Naive thymus-derived CD4-positive, alpha-beta T cell (primary cell): ENCODE data around the gene FCGBP. TPM values are rescaled to one million over a fixed set of nuclear protein-coding genes. Genes with fewer than 3 reads are reported as not detected.
"Not testable (repeated sequence)": the region's sequence is repeated elsewhere in the genome, so short reads cannot be mapped to it uniquely, and the experiment has no call there.

Experiments
- ATAC-seq: fragments of 150-1000 bp; cut with Tn5 transposase; 2 replicates; pipeline ENCODE4 v1.10.0; 2021; ENCODE audit warnings: mild to moderate bottlenecking, moderate library complexity
- CTCF ChIA-PET: fragments of 350-600 bp; sonication (Branson Sonifier 250); formaldehyde crosslinking; loops from one replicate; lab custom pipeline; 2021; ENCODE audit warnings: antibody characterized with exemption; lab: Charles Lee
- POLR2A ChIA-PET: fragments of 350-600 bp; sonication (Branson Sonifier 250); formaldehyde crosslinking; loops from one replicate; lab custom pipeline; 2021; ENCODE audit warnings: antibody characterized with exemption, inconsistent platforms; lab: Charles Lee
- DNase-seq, 9 donors: peaks; one replicate each; pipeline versions ENCODE4 v3.0.0 to v3.0.0-alpha.2; 2020 to 2022; ENCODE audit warnings: mixed read lengths in 1 of 9
- H3K27ac ChIP-seq: one replicate; pipeline ENCODE4 v1.7.0; 2013; ENCODE audit warnings: mild to moderate bottlenecking, low read depth, low read length, moderate library complexity
- H3K27me3 ChIP-seq, 2 donors: one replicate each; pipeline ENCODE4 v1.7.0; 2013; ENCODE audit warnings: low read length in 2 of 2, mild to moderate bottlenecking in 2 of 2, moderate library complexity in 2 of 2; ENCODE audit not compliant: control insufficient read depth in 2 of 2, insufficient read depth in 2 of 2
- H3K36me3 ChIP-seq, 3 experiments: 1 replicate in 2 of 3; 2 replicates in 1 of 3; pipeline ENCODE4 v1.7.0; 2013; ENCODE audit warnings: low read length in 3 of 3, mild to moderate bottlenecking in 3 of 3, moderate library complexity in 1 of 3; ENCODE audit not compliant: insufficient read depth in 3 of 3, control insufficient read depth in 2 of 3
- H3K4me1 ChIP-seq, 2 donors: one replicate each; pipeline ENCODE4 v1.7.0; 2013; ENCODE audit warnings: low read length in 2 of 2, mild to moderate bottlenecking in 2 of 2, moderate library complexity in 1 of 2; ENCODE audit not compliant: control insufficient read depth in 2 of 2, insufficient read depth in 2 of 2
- H3K4me3 ChIP-seq: 2 replicates; pipeline ENCODE4 v1.7.0; 2013; ENCODE audit warnings: mild to moderate bottlenecking, low read length
- H3K9me3 ChIP-seq, 3 experiments: 1 replicate in 2 of 3; 2 replicates in 1 of 3; pipeline ENCODE4 v1.7.0; 2013; ENCODE audit warnings: low read length in 3 of 3; ENCODE audit not compliant: control insufficient read depth in 2 of 3
- H3K27ac Mint-ChIP-seq, 9 donors: one replicate each; pipeline ENCODE4 v1.8.0; 2020 to 2022; ENCODE audit warnings: mixed read lengths in 9 of 9, mild to moderate bottlenecking in 8 of 9, moderate library complexity in 5 of 9, inconsistent platforms in 2 of 9
- H3K27me3 Mint-ChIP-seq, 5 donors: one replicate each; pipeline ENCODE4 v1.8.0; 2021 to 2022; ENCODE audit warnings: mixed read lengths in 5 of 5, mild to moderate bottlenecking in 1 of 5
- H3K36me3 Mint-ChIP-seq, 5 donors: one replicate each; pipeline ENCODE4 v1.8.0; 2020 to 2022; ENCODE audit warnings: mixed read lengths in 5 of 5, mild to moderate bottlenecking in 3 of 5, inconsistent platforms in 1 of 5
- H3K4me1 Mint-ChIP-seq, 7 donors: one replicate each; pipeline ENCODE4 v1.8.0; 2020 to 2022; ENCODE audit warnings: mixed read lengths in 7 of 7, mild to moderate bottlenecking in 3 of 7, inconsistent platforms in 1 of 7
- H3K4me3 Mint-ChIP-seq, 10 donors: one replicate each; pipeline ENCODE4 v1.8.0; 2020 to 2022; ENCODE audit warnings: mild to moderate bottlenecking in 10 of 10, mixed read lengths in 10 of 10, moderate library complexity in 6 of 10, inconsistent platforms in 2 of 10
- H3K9me3 Mint-ChIP-seq, 11 donors: one replicate each; pipeline ENCODE4 v1.8.0; 2020 to 2022; ENCODE audit warnings: mixed read lengths in 11 of 11, mild to moderate bottlenecking in 4 of 11, inconsistent platforms in 1 of 11, moderate library complexity in 1 of 11
- intact Hi-C, 2 donors: fragments of 100-400 bp; cut with micrococcal nuclease; formaldehyde crosslinking; loops; one replicate each; pipeline ENCODE4 v1.15.1; 2023
- polyA plus RNA-seq, 2 donors: library from polyadenylated mRNA; unstranded; fragments of 300-500 nt; fragmentation: Illumina TruSeq; gene quantifications; one replicate each; pipeline ENCODE4 v1.2.3, GENCODE V29; 2021
- total RNA-seq, 6 experiments: library from RNA in 5 of 6; stranded (reverse) in 5 of 6; gene quantifications; 1 replicate in 5 of 6; 2 replicates in 1 of 6; pipeline ENCODE4 v1.2.3 and lab custom pipeline; 2021 to 2026

The FCGBP gene
- total and polyA plus RNA-seq, 7 experiments from 2014 or later = 0.57 to 118 (median 25.9) TPM

GRCh38 chr19:39884721-39885120 lies 49.7 kb downstream of the FCGBP start:
- intact Hi-C loops, H3K4me3 Mint-ChIP-seq, H3K27ac ChIP-seq: not testable (repeated sequence)

More at GRCh38 chr19:39884721-39885120, 49.7 kb downstream of the FCGBP start:
- H3K4me3 ChIP-seq, H3K36me3 ChIP-seq, H3K27ac Mint-ChIP-seq, DNase-seq, H3K36me3 Mint-ChIP-seq, H3K9me3 ChIP-seq, H3K4me1 Mint-ChIP-seq, H3K27me3 Mint-ChIP-seq, H3K27me3 ChIP-seq, ATAC-seq, H3K4me1 ChIP-seq, CTCF ChIA-PET, POLR2A ChIA-PET, H3K9me3 Mint-ChIP-seq: not testable (repeated sequence)

Other genes with a start within 250 kb of the FCGBP start
- gene LGALS14, start 230.2 kb downstream of the FCGBP start, total RNA-seq = under 1 TPM in 1 of 5 experiments, not detected in 4; 0.41 TPM
- 1 to 10 TPM in 1 of 2 donors, under 1 TPM in 1; 0.72 to 1.1 TPM for gene LGALS14, start 230.2 kb downstream of the FCGBP start, polyA plus RNA-seq
- 10 to 100 TPM in 2 of 5 experiments, 1 to 10 TPM in 2, under 1 TPM in 1; 0.81 to 50.4 (median 2.0) TPM for gene CLC, start 196.6 kb downstream of the FCGBP start, total RNA-seq
- not detected for gene CLC, start 196.6 kb downstream of the FCGBP start, polyA plus RNA-seq
- not detected for gene LEUTX, start 155.8 kb downstream of the FCGBP start, total RNA-seq
- gene LEUTX, start 155.8 kb downstream of the FCGBP start, polyA plus RNA-seq = not detected
- gene DYRK1B, start 100.5 kb downstream of the FCGBP start, total RNA-seq = 10 to 100 TPM; 12.3 to 38.9 (median 23.5) TPM
- 1 to 10 TPM; 3.0 to 8.4 TPM for gene DYRK1B, start 100.5 kb downstream of the FCGBP start, polyA plus RNA-seq
- gene FBL, start 88.3 kb downstream of the FCGBP start, total RNA-seq = 100 to 1,000 TPM; 237 to 387 (median 369) TPM
- gene FBL, start 88.3 kb downstream of the FCGBP start, polyA plus RNA-seq = 100 to 1,000 TPM; 222 to 241 TPM
- 100 to 1,000 TPM in 1 of 5 experiments, 10 to 100 TPM in 4; 48.7 to 146 (median 69.1) TPM for gene PSMC4, start 36.5 kb upstream of the FCGBP start, total RNA-seq
- 10 to 100 TPM; 73.5 to 91.1 TPM for gene PSMC4, start 36.5 kb upstream of the FCGBP start, polyA plus RNA-seq
- gene ZNF546, start 62.4 kb upstream of the FCGBP start, total RNA-seq = 10 to 100 TPM in 2 of 5 experiments, 1 to 10 TPM in 3; 4.7 to 24.8 (median 7.5) TPM
- 1 to 10 TPM; 7.0 to 7.6 TPM for gene ZNF546, start 62.4 kb upstream of the FCGBP start, polyA plus RNA-seq
- gene ZNF780B, start 121.6 kb upstream of the FCGBP start, total RNA-seq = 10 to 100 TPM; 22.7 to 85.2 (median 35.2) TPM
- 10 to 100 TPM; 12.0 to 22.9 TPM for gene ZNF780B, start 121.6 kb upstream of the FCGBP start, polyA plus RNA-seq
- gene ZNF780A, start 156.3 kb upstream of the FCGBP start, total RNA-seq = 10 to 100 TPM; 13.9 to 49.5 (median 22.1) TPM
- gene ZNF780A, start 156.3 kb upstream of the FCGBP start, polyA plus RNA-seq = 10 to 100 TPM; 18.4 to 21.2 TPM